Posterior cingulate gyrus (tissue), 11 donors: ENCODE results near the gene GRIN3B.

ENCODE experiments used
- DNase-seq, 10 donors: peaks; one replicate each; pipeline versions ENCODE4 v3.0.0 to v3.0.0-alpha.2; 2020 to 2021; ENCODE audit warnings: mixed read lengths in 3 of 10
- intact Hi-C: fragments of 100-400 bp; cut with DNase I; formaldehyde crosslinking; loops from one replicate; pipeline ENCODE4 v1.15.1; 2023

GRIN3B gene

GRCh38 chr19:1004204-1004802, 4.1 kb downstream of the GRIN3B start:
- intact Hi-C loops: no loop called here
- no peak for DNase-seq

GRCh38 chr19:1004803-1005664, 4.8 kb downstream of the GRIN3B start:
- no peak for DNase-seq
- intact Hi-C loops: no loop called here

DNA sequence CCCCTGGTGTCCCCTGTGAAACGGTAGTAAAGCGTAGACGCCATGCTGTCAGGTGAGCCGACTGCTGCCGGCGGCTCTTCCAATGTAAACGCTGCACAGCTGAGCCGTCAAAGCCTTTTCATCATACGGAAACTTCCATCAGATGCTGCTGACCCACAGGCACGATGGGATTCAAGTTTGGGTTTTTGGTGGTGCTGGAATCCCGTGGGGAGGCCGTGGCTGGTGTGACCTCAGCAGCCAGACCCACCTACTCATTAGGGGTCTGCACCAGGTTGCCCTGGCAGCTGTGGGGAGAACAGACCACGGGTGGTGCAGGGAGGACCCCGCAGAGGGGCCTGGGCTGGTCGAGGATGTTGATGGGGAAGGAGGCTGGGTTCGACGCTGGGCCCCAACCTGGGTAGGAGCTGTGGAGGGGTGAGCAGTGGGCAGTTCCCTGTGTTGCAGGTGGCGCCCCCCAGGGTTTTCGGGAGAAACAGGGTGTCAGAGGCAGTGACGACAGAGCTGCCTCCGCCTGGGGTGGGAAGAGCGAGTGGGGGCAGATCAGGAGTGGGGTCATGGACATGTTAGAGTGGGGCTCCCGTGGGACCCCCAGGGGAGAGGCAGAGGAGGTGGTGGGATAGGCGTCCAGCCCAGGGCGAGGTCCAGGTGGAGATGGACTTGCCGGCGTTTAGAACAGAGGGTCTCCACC, 6.6 kb downstream of the GRIN3B start:
- no peak for DNase-seq
- intact Hi-C loops: no loop called here

- intact Hi-C loops: no loop called here
- no peak for DNase-seq
These were observed 7.4 kb downstream of the GRIN3B start for GRCh38 chr19:1007399-1008251.

- intact Hi-C loops: no loop called here
- DNase-seq: no peak
These were observed 8.2 kb downstream of the GRIN3B start for GRCh38 chr19:1008268-1009040.

DNA sequence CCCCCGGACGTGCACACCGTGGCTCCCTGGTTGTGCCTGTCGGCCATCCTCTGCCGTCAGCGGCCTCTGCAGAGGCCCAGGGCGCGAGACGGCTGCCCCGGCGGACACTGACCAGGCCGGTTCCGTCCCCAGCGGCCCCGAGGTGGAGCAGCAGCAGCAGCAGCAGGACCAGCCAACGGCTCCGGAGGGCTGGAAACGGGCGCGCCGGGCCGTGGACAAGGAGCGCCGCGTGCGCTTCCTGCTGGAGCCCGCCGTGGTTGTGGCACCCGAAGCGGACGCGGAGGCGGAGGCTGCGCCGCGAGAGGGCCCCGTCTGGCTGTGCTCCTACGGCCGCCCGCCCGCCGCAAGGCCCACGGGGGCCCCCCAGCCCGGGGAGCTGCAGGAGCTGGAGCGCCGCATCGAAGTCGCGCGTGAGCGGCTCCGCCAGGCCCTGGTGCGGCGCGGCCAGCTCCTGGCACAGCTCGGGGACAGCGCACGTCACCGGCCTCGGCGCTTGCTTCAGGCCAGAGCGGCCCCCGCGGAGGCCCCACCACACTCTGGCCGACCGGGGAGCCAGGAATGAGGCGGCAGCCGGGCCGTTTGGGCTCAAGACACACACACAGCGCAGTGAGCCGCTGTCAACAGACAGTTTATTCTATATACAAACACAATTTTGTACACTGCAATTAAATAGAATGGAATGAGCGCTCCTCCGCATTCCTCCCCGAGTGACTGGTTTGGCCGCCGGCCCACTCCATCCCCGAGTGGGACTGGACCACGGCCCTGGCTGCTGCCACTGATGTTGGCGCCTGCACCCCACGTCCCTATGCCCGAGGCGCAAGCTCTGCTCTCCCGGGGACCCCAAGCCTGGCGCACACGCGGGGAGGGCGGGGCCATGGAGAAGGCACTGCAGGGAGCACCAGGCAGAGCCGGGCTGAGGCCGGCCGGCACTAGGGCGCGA, 9.1 kb downstream of the GRIN3B start:
- DNase-seq: peak in 2 of 10 donors; percentile 13 to 40
- intact Hi-C loops: no loop called here

DNA sequence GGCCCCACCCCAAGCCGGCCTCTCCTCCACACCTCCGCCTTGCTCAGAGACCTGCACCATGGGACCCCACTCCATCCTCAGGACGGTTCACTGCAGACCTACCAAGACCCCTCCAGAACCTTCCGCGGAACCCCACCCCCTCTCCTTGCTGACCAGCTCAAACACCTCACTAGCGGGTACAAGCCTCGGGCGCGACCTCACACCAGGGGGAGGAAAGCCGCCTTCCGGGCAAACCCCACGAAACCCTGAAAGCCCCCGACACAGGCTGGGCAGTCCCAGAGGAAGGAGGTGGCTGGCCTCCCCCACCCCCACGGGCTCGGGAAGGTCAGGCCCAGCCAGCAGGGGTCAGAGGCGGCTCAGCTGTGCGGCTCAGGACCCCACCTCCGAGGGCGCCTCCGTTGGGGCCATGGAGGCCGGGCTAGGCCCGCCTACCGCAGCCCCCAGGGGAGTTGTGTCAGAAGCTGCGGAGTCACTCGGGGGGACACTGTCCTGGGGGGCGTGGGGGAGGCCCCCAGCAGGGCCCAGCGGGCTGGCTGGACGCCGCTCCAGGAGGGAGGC, 9.8 kb downstream of the GRIN3B start:
- intact Hi-C loops: no loop called here
- no peak for DNase-seq

GRCh38 chr19:1010586-1011510, 10.6 kb downstream of the GRIN3B start:
- DNase-seq: no peak
- intact Hi-C loops: no loop called here

- intact Hi-C loops: no loop called here
- no peak for DNase-seq
These were observed 11.7 kb downstream of the GRIN3B start for GRCh38 chr19:1011831-1012333.

DNA sequence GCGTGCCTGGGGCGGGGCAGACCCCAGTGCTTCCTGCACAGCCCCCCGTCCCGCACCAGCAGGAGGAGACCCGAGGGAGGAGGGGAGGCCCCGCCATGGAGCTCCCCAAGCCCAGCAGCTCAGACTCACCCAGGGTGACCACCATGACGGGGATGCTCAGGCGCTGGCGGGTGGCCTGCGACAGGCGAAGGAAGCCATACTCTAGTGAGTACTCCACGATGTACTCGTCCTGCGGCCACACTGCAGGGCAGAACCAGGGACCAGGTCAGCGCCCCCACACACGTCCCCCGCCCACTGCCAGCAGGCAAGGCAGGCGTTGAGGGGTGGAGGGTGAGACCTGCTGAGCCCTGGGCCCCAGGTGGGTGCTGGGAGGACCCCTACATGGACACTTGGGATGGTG, 12.1 kb downstream of the GRIN3B start:
- intact Hi-C loops: no loop called here

GRCh38 chr19:1013218-1013617, 13.0 kb downstream of the GRIN3B start:
- intact Hi-C loops: no loop called here
- no peak for DNase-seq

More for the DNA sequence above, 12.1 kb downstream of the GRIN3B start:
- DNase-seq: no peak

DNA sequence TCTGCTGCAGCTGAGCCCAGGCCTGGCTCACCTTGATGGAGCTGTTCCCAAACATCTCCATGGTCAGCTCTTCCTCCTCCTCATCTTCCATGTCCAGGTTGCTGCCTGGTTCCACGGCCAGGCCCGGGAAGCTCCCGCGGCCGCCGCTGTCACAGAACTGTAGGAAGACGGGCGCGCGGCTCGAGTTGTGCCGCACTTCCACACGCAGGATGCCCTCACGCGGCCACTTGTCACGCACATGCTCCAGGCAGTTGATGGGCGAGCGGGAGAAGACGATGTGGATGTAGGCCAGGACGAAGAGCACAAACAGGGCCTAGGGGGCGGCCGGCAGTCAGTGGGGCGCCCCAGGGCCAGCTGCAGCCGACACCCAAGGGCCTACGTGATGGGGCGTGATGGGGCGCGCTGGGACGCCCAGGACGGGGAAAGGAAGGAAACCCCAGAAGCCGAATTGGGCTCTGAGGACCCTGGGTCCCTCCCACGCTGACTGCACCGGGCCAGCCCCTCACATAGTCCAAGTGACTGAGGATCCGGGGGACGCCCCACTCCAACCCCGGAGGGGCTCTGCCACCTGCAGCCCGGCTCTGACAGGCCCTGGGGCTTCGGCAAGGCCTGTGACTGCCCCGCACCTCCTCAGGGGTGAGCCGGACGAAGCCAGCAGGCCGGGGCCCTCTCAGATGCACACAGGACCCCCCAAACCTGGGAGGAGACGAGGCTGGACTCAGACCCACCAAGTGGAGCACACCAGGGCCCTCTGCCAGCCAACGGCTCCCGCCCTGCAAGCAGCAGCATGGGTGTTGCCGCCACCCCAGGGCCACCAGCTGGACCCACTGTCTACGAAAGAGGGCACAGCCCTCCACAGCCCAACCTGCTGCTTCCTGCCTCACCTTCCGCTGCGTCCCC, 14.2 kb downstream of the GRIN3B start:
- DNase-seq: no peak
- intact Hi-C loops: no loop called here

DNA sequence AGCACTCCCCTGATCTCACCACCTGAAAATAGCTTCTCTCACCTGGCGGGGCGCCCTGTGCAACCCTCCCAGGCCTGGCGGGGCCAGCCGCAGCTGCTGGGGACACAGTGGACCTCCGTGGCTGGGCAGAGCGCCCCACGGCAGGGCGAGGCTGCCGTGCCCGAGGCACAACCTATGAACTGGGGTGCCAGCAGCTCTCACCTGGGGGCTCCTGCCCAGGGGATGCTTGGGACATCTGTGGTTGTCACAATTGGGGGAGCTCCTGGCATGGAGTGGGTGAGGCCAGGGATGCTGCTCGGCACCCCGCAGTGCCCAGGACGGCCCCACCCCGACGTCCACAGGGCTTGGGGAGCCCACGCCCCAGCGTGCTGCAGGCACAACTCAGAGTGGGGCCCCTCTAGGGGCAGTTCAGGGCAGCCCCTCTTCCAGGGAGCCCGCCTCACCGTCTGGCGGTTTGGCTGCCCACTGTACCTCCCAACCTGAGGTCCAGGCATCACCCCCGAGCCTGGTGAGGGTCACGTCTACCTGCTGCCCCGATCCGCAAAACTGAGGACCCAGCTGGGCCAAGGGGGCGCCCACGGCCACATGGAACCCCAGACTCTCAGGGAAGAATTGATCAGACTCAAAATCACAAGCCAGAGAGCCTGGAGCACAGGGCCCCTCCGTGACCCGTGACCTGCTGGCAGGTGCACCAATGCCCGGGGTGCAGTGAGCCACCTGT, 15.0 kb downstream of the GRIN3B start:
- no peak for DNase-seq
- intact Hi-C loops: no loop called here

DNA sequence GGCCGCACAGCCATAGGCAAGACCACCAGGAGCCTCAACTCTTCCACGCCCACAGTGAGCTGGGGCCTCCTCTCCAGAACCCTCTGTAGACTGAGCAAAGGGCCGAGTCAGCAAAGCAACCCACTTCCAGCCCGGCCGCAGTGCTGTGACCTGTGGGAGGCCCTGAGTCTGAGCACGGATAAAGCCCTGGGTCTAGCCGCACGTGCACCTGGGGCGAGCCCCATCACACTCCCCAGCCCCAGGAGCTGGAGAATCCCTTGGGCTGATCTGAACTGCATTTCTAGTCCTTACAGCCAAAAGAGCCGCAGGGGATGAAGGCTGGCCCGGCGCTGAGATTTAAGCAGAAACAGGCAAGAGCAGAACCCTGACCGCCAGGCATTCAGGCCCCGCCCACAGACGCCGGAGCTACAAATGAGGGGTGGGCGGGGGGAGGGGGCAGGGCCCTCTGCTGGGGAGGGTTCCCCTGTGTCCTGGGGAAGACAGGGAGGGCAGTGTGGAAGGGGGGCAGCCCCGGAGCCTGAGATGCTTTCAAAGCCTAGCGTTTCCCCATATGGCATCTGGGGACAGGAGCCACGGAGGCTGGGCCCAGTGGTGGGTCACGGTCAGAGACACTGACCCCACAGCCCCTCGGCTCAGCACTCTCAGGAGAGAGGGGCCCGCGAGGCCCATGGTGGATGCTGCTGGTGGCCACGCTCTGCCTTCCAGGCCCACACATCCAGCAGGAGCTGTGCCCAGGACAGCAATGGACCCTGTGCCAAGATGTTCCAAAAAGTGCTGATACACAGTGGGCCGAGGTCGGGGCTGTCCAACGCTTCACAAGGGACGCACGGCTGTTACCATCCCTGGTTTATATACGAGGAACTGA, 15.8 kb downstream of the GRIN3B start:
- no peak for DNase-seq
- intact Hi-C loops: no loop called here
